Mesodermal cell (in vitro differentiated cells): ENCODE data around the gene CKAP5.

Source experiments
- H3K27ac ChIP-seq: 2 replicates; pipeline ENCODE4 v1.7.0; 2013; ENCODE audit warnings: mild to moderate bottlenecking, low read depth, low read length, moderate library complexity; ENCODE audit not compliant: severe bottlenecking
- H3K36me3 ChIP-seq: 2 replicates; pipeline ENCODE4 v1.7.1; 2013; ENCODE audit warnings: mild to moderate bottlenecking, low read length, moderate library complexity; ENCODE audit not compliant: control insufficient read depth, insufficient read depth
- H3K4me1 ChIP-seq: one replicate; pipeline ENCODE4 v1.7.1; 2013; ENCODE audit warnings: mild to moderate bottlenecking, low read length; ENCODE audit not compliant: insufficient read depth, control insufficient read depth, poor library complexity, severe bottlenecking
- H3K4me3 ChIP-seq: 2 replicates; pipeline ENCODE4 v1.7.0; 2013; ENCODE audit warnings: low read length, control low read depth, mild to moderate bottlenecking; ENCODE audit not compliant: insufficient read depth, poor library complexity, severe bottlenecking; ENCODE audit errors: extremely low read depth
- H3K9me3 ChIP-seq: 2 replicates; pipeline ENCODE4 v1.7.1; 2013; ENCODE audit warnings: mild to moderate bottlenecking, low read length, moderate library complexity; ENCODE audit not compliant: control insufficient read depth
- WGBS, 2 experiments: methylation state at CpG; one replicate each; pipeline ENCODE4 v1.1.5; 2013; ENCODE audit warnings: missing lambda C conversion rate in 2 of 2; ENCODE audit not compliant: insufficient coverage in 2 of 2; 5-methylcytosine and 5-hydroxymethylcytosine counted together

CKAP5 gene

DNA sequence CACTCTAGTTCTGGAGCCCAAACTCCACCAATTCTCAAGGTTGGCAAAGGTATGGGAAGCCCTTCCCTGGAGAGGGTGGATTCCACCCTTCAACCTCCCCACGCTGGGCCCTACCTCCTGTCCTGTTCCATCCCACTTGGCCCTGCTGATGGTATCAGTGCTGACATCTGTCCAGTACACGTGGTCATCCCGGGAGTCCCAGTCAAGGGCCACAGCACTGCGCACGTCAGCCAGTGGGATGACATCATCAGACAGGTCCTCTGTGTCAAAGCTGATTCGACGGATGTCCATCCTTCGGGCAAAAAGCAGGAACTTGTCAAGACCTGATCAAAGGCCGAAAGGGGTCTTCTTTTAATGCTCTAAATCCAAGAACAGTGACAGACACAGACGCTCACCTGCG, 40.1 kb upstream of the CKAP5 start:
- no peak overlapping the region for H3K4me3 ChIP-seq
- 94 to 98% methylated on average over 11 of the region's 11 CpGs for WGBS, 2 experiments
- H3K4me1 ChIP-seq: no peaks in the 10 kb centered on the region
- no peaks in the 10 kb centered on the region for H3K9me3 ChIP-seq
- peaks cover 77% of the 10 kb centered on the region for H3K36me3 ChIP-seq
- H3K27ac ChIP-seq: no peak overlapping the region

DNA sequence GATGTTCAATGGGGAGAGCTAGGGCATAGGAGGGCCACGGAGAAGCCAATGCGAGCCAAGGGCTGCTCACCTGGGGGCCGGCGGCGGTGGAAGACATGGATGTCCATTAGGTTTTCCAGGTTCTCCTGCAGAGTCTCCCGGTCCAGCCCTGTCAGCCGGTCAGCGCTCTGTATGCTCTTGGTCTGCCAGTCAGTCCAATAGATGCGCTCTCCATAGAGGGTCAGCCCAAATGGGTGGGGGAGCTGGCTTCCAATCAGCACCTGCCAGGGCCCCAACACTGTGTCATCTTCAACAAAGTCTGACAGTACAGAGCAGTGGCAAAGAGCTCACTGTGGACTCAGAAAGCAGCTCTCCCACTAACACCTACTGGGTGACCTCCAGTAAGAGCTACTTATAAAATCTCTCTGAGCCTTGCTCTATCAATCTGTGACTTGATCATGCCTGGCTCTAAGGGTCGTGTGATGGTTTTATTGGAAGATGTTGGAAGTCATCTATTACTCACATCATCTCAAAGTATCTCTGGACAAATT, 33.0 kb upstream of the CKAP5 start:
- H3K36me3 ChIP-seq: peaks cover 94% of the 10 kb centered on the region

DNA sequence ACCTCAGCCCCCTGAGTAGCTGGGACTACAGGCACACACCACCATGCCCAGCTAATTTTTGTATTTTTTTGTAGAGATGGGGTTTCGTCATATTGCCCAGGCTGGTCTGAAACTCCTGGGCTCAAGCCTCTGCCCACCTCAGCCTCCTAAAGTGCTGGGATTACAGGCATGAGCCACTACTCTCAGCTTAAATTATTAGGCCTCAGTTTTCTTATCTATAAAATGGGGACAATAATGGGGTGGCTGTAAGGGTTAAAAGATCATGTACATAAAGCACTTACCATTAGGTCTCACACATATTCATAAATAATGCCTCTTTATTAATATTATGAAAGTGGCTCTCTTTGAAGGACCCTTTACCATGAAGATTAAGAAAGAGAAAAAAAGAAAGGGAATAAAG, 31.5 kb upstream of the CKAP5 start:
- Histone ChIP-seq H3K27ac (no peak overlapping the region), H3K4me3 (no peak overlapping the region), H3K4me1 (no peaks in the 10 kb centered on the region), H3K9me3 (no peaks in the 10 kb centered on the region), H3K36me3 (peaks cover 96% of the 10 kb centered on the region)
- no CpG with 5 or more reads among the region's 1 CpG for WGBS, 2 experiments

More for the DNA sequence above, 33.0 kb upstream of the CKAP5 start:
- no peaks in the 10 kb centered on the region for H3K9me3 ChIP-seq
- H3K4me3 ChIP-seq: no peak overlapping the region
- H3K27ac ChIP-seq: no peak overlapping the region
- H3K4me1 ChIP-seq: no peaks in the 10 kb centered on the region
- 94 to 100% methylated on average over 7 to 9 of the region's 10 CpGs for WGBS, 2 experiments

DNA sequence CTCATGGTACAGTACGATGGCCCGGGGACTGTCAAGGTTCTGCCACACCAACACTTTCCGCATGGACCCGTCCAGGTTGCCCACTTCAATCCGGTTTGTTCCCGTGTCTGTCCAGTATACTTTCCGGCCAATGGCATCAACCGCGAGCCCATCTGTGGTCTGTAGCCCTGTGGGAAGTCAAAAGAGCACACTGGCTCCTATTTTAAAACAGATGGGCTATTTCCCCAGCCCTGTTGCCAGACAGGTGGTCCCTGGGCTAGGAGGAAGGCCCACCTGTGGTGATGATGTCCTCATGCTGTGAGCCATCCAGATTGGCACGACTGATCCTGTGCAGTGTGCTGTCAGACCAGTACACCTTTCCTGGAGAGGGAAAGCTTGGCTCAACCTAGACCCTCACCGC, 30.4 kb upstream of the CKAP5 start:
- 89 to 95% methylated on average over 11 of the region's 11 CpGs for WGBS, 2 experiments

DNA sequence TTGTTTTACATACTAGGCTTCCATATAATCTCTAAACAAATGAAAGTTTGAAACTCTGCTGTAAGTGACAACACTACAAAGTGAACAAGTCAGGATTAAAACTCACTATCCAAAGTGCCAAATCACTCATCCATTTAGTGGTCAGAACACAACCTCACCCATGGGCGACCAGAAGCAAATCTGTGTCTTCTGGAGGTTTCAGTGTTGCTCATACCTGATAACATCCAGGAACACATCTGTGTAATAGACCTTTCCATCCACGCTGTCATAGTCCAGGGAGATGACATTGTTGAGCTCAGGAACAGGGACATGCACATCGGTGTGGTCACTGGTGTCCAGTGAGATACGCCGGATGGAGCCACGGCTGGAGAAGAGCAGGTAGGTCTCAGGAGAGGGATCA, 28.5 kb upstream of the CKAP5 start:
- no peak overlapping the region for H3K4me3 ChIP-seq
- no peaks in the 10 kb centered on the region for H3K9me3 ChIP-seq
- 98 to 100% methylated on average over 3 to 6 of the region's 6 CpGs for WGBS, 2 experiments
- peaks cover 94% of the 10 kb centered on the region for H3K36me3 ChIP-seq
- H3K4me1 ChIP-seq: no peaks in the 10 kb centered on the region
- H3K27ac ChIP-seq: no peak overlapping the region

More for the DNA sequence above, 30.4 kb upstream of the CKAP5 start:
- no peak overlapping the region for H3K4me3 ChIP-seq
- no peak overlapping the region for H3K27ac ChIP-seq
- no peaks in the 10 kb centered on the region for H3K9me3 ChIP-seq
- no peaks in the 10 kb centered on the region for H3K4me1 ChIP-seq
- H3K36me3 ChIP-seq: peaks cover 91% of the 10 kb centered on the region

DNA sequence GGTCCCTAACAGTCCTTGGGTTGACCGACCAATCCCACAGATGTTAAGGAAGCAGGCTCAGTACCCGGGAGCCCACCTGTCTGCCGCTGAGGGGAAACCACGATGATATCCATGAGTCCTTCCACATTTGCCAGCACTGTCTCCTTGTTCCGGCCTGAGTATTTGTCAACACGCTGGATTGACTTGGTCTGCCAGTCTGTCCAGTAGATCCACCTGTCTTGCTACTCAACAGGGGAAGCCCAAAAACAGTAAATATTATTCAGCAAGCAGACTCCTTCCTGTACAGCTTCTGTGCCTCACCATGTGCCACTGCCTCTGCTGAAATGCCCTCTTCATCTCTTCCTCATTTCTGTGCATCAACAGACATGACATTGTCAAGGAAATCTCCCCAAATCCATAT, 22.8 kb upstream of the CKAP5 start:
- Histone ChIP-seq H3K4me1 (no peaks in the 10 kb centered on the region), H3K4me3 (no peak overlapping the region), H3K27ac (no peak overlapping the region), H3K36me3 (peaks cover 87% of the 10 kb centered on the region), H3K9me3 (no peaks in the 10 kb centered on the region)
- 93 to 96% methylated on average over 6 of the region's 6 CpGs for WGBS, 2 experiments

DNA sequence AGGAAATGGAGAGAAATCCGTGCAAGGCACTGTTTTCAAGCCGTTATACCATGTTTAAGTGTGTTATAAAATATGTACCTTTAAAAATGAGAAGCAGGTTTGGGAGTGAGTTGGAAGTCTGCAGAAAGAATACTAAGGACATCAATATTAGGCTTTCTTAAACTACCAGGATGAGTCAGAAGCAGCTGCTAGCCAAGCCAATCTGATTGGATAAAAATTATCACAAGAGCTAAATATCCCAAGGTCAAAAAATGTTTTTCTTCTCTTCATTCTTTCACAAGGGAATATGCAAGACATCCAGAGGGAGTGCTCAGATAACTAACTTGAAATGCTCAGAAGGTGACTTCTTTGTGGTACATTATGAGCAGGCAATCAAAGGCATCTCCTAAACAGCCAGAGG, 19.3 kb upstream of the CKAP5 start:
- no peak overlapping the region for H3K4me3 ChIP-seq
- no peaks in the 10 kb centered on the region for H3K9me3 ChIP-seq
- H3K36me3 ChIP-seq: peaks cover 88% of the 10 kb centered on the region
- 92 to 97% methylated on average over 2 of the region's 2 CpGs for WGBS, 2 experiments
- H3K4me1 ChIP-seq: no peaks in the 10 kb centered on the region
- no peak overlapping the region for H3K27ac ChIP-seq

DNA sequence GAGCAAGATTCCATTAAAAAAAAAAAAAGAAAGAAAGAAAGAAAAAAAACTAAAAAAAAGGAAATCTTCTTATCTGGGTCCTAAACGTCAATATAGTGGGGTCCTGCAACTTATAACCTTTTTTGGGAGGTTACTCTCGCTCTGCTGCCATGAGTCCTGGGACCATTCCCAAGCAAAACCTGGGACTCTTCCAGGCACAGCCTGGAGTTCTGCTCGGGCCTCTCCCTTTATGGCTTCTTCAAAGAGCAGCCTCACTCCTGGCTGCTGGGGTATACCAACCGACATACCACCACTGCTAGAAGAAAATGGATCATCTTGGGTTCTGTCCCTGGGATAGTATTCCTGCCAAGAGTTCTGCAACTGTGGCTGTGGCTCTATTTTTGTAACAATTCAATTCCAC, 14.1 kb upstream of the CKAP5 start:
- Histone ChIP-seq H3K9me3 (no peaks in the 10 kb centered on the region), H3K4me1 (no peaks in the 10 kb centered on the region), H3K27ac (no peak overlapping the region), H3K4me3 (no peak overlapping the region), H3K36me3 (peaks cover 82% of the 10 kb centered on the region)
- WGBS, 2 experiments: 100% methylated on average over 3 to 4 of the region's 4 CpGs

DNA sequence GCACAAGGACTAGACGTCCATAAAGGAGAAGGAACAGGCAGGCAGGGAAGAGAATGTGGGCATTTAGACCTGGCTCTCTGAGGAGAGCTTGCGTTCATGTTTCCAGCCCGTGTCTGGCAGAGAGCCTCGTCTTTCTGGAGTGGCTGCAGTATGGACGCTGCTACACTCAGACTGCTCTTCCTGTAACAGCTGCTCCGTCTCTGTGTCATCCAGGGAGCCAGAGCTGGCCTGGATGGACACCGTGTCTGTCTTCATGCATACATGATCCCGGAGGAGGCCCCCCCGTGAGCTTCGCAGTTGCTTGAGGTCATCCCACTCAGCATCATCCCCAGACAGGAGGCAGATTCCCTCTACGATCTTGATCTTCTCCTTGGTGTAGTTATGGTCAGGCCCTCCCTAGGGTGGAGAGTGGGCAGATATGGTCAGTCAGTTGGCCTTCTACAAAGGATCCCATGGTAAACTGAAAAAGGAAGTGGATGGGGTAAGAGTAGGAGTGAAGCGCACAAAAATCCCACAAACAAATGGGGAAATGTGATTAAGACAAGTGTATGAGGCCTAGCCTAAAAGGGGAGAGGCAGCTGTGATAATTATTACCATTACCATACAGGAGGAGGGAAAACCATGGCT, 13.0 kb upstream of the CKAP5 start:
- peaks cover 70% of the 10 kb centered on the region for H3K36me3 ChIP-seq
- H3K4me3 ChIP-seq: no peak overlapping the region
- H3K27ac ChIP-seq: no peak overlapping the region
- WGBS, 2 experiments: 95 to 98% methylated on average over 7 to 8 of the region's 12 CpGs
- no peaks in the 10 kb centered on the region for H3K4me1 ChIP-seq
- no peaks in the 10 kb centered on the region for H3K9me3 ChIP-seq

DNA sequence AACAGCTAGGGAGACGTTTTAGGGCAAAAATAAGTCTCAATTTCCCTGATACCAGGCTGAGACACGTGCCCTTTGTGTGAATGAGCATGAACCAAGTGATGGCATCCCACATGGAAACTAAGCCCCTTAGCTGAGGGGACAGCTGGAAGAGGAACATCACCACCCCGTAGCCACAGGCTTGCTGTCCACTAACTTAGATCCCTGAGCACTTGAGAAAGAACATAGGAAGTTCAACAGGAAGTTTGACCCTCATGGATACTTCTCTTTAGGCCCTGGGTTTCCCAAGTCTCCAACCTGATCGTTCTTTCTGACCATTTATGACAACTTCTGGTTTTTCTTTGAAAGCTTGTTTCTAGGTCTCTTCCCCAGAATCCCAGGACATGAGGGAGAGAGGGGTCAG, 11.6 kb upstream of the CKAP5 start:
- Histone ChIP-seq H3K4me1 (no peaks in the 10 kb centered on the region), H3K4me3 (no peak overlapping the region), H3K9me3 (no peaks in the 10 kb centered on the region), H3K27ac (no peak overlapping the region), H3K36me3 (peaks cover 57% of the 10 kb centered on the region)
- WGBS, 2 experiments: 88 to 89% methylated on average over 3 to 4 of the region's 4 CpGs

DNA sequence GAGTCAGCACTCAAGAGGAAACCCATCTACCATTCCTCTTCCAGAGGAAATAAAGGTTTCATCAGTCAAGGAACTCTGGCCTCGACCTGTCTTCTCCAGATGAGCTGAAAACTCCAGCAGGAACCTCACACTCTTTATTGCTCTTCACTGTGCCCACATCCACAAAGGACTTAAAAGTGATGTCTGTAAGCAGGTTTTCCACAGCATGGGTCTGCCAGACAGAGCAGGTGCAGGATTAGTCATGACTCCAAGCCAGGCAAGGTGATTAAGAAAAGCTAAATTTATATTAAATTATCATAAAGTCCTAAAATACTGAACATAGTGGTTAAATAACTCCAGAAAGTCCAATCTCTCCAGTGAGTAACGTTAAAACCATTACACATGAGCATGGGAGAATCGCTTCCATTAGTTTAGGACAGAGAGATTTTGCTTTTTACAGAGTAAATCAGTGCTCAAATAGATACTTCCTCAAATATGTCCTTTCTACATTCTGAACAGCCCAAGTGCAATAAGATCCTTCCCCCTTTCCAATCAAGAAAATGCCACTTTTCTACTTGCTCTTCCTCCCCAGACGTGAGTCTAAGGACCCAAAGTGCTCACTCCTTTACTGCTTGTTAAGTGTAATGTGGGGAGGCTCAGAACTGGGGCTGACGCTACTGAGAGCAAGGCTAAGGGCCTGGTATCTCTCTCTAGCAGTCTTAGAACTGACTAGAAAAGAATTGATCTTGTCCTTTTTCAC, 10.7 kb upstream of the CKAP5 start:
- Histone ChIP-seq H3K4me1 (no peaks in the 10 kb centered on the region), H3K36me3 (peaks cover 49% of the 10 kb centered on the region)
- WGBS, 2 experiments: 92 to 100% methylated on average over 1 to 2 of the region's 5 CpGs

More for the DNA sequence above, 10.7 kb upstream of the CKAP5 start:
- Histone ChIP-seq H3K9me3 (no peaks in the 10 kb centered on the region), H3K27ac (no peak overlapping the region), H3K4me3 (no peak overlapping the region)
